Smooth muscle cell of the coronary artery (primary cell): ENCODE measurements around the gene ZNF722. TPM values are rescaled to one million over a fixed set of nuclear protein-coding genes. Genes with fewer than 3 reads are reported as not detected.

Source experiments
- total RNA-seq: library from RNA; depleted of rRNA; stranded (reverse); fragments of >200 nt; gene quantifications from 2 replicates; pipeline ENCODE4 v1.2.3, GENCODE V29; 2014; ENCODE audit warnings: low replicate concordance

The ZNF722 gene
- total RNA-seq = not detected in 2 replicates

DNA sequence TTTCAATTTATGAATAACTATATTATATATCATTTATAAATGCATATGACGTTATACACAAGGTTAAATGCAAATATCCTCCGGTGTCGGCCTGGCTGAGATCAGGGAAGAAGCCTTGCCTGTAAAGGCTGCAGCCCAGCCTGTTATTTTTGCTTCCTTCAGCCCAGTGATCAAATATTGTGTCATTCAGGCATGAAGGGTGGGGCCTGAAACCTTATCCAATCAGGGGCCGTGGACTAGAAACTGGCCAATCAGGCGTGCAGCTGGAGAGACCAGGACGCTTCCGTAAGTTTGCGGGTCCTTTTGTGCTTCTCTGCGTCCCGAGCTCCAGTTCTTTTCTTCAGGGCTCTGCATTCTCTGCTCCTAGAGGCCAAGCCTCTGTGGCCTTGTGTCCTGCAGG is at the start of gene ZNF722:
Gene ZNF722 (plus strand): TSS at position 301 of the 400 bp plus-strand sequence. CDS start 113 bp downstream, outside the sequence.

DNA sequence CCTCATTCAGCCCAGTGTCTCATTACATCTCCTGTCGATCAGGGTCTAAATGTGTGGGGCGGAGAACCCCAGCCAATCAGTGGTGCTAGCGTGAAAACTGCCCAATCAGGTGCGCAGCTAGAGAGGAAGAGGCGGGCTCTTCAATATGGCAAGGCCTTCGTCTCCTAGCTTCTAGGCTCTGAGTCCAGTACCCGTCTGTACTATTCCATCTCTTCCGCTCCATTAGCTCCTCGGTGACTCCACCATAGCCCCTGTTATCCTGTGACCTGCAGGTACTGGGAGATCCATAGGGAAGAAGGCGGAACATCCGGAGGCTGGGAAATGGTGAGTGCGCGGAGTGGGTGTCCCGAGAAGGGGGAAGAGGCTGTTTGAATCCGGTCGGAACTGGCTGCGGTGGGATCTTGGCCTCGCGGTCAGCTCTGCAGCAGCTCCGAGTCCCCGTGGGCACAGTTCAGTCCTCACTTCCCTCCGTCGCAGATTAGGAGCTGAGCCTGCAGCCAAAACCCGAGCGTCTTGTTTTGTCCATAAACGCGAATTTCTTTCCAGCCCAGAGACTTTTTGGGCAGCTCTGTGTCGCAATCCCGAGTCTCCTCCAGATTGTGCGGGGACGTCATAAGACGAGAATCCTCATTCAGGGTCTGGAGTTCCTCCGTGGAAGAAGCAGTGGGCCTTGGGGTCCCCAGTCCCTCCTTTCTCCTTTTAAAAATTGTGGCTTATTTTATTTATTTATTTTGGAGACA is 46.8 kb downstream of the ZNF722 start, which contains the start of gene ZNF727:
Gene ZNF727 (plus strand): TSS at position 134 of the 740 bp plus-strand sequence. CDS start 188 bp downstream, at position 322.

Other genes with a start within 250 kb of the ZNF722 start
- gene ZNF727, start 46.6 kb downstream of the ZNF722 start, total RNA-seq = 0.15 and 0.35 TPM in 2 replicates
- gene ZNF735, start 208.4 kb downstream of the ZNF722 start, total RNA-seq = not detected in 2 replicates
- gene ZNF679, start 229.6 kb downstream of the ZNF722 start, total RNA-seq = not detected in 2 replicates